Measurements from ENCODE around the gene VRK1. TPM values are rescaled to one million over a fixed set of nuclear protein-coding genes. Genes with fewer than 3 reads are reported as not detected.

The VRK1 gene
- total RNA-seq, 4 donors from 2014 or later = 9.3 to 12.2 (median 12.1) TPM

GRCh38 chr14:96926001-96926400, 128.8 kb downstream of the VRK1 start:
- TF ChIP-seq POLR2A (IDR thresholded peaks at IDR 0.05) (no peak), POLR2AphosphoS5 (IDR thresholded peaks at IDR 0.05) (no peak), EP300 (IDR thresholded peaks at IDR 0.05) (no peak), CTCF (IDR thresholded peaks at IDR 0.05) (no peak)
- DNase-seq (ENCODE audit: low spot score in 2 of 2) = no peak
- Histone ChIP-seq H3K27ac (no peak overlapping the region), H3K27me3 (no peaks in the 10 kb centered on the region), H3K9me3 (no peaks in the 10 kb centered on the region), H3K4me1 (no peaks in the 10 kb centered on the region), H3K36me3 (no peaks in the 10 kb centered on the region), H3K4me3 (no peak overlapping the region)
- WGBS = 94% methylated on average over 8 of the region's 8 CpGs

DNA sequence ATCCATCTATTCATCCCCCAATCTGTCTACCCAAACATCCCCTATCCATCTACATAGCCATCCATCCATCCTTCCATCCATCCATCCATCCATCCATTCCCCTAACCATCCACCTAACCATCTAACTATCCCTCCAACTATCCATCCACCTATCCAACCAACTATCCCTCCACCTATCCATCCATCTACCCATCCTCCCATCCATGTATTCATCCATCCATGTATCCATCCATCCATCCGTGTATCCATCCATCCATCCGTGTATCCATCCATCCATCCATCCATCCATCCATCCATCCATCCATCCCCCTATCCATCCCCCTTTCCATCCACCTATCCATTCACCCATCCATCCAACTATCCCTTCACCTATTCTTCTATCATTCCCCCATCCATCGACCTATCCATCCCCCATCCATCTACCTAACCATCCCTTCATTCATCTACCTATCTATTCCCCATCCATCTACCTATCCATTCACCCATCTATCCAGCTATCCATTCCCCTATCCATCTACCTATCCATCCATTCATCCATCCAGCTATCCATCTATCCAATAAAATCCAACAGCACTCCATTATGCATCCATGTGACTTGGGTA, 131.7 kb downstream of the VRK1 start:
- WGBS = 95% methylated on average over 3 of the region's 3 CpGs
- Histone ChIP-seq H3K4me1 (no peaks in the 10 kb centered on the region), H3K9me3 (no peaks in the 10 kb centered on the region), H3K27me3 (no peaks in the 10 kb centered on the region), H3K4me3 (no peak overlapping the region), H3K36me3 (no peaks in the 10 kb centered on the region), H3K27ac (no peak overlapping the region)
- TF ChIP-seq CTCF (IDR thresholded peaks at IDR 0.05) = no peak
- TF ChIP-seq EP300 (IDR thresholded peaks at IDR 0.05) = no peak
- TF ChIP-seq POLR2A (IDR thresholded peaks at IDR 0.05) = no peak
- TF ChIP-seq POLR2AphosphoS5 (IDR thresholded peaks at IDR 0.05) = no peak
- DNase-seq (ENCODE audit: low spot score in 2 of 2) = no peak

DNA sequence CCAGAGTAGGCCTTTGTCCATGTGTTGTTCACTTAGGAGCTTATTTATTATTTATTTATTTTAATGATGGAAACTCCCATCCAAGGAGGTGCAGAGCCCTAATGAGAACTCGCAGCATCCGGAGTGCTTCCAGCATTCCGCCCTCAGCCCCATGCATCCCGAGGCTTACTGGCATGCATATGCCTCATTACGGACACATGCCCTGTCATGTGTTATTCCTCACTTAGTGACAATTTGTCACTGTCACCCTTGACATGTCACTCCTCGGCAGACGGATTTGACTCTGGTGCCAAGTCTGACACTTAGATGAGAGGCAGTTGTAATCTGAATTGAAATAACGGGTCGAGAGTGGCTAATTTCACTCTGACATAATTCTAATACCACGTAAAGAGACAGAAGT, 132.8 kb downstream of the VRK1 start:
- no peak overlapping the region for H3K4me3 ChIP-seq
- H3K9me3 ChIP-seq = no peaks in the 10 kb centered on the region
- WGBS = 45% methylated on average over 10 of the region's 10 CpGs
- no peak for DNase-seq (ENCODE audit: low spot score in 2 of 2)
- no peak overlapping the region for H3K27ac ChIP-seq
- H3K36me3 ChIP-seq = no peaks in the 10 kb centered on the region
- no peaks in the 10 kb centered on the region for H3K4me1 ChIP-seq
- TF ChIP-seq CTCF (IDR thresholded peaks at IDR 0.05) (no peak), POLR2A (IDR thresholded peaks at IDR 0.05) (no peak), POLR2AphosphoS5 (IDR thresholded peaks at IDR 0.05) (no peak), EP300 (IDR thresholded peaks at IDR 0.05) (no peak)
- H3K27me3 ChIP-seq = no peaks in the 10 kb centered on the region

DNA sequence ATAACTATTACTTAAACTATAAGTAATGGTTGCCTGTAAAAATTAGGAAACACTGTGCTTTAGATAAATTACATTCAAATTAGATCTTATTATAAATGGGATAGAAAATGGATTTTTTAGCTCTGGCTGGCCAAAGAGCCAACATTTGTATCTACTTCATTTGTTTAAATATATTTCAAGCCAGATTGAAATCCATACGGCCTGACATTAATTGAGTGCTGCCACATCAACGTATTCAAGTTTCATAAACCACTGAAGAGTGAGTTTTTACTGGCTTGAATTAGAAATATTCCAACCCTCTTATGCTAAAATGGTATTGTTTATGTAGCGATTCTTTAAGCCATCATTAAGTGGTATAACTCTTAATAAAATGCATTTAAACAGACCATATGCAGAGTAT, 133.3 kb downstream of the VRK1 start:
- H3K4me3 ChIP-seq = no peak overlapping the region
- no peaks in the 10 kb centered on the region for H3K9me3 ChIP-seq
- no peak overlapping the region for H3K27ac ChIP-seq
- DNase-seq (ENCODE audit: low spot score in 2 of 2) = no peak
- no peaks in the 10 kb centered on the region for H3K4me1 ChIP-seq
- no peaks in the 10 kb centered on the region for H3K36me3 ChIP-seq
- 87% methylated on average over 3 of the region's 3 CpGs for WGBS
- TF ChIP-seq POLR2AphosphoS5 (IDR thresholded peaks at IDR 0.05) = no peak
- TF ChIP-seq EP300 (IDR thresholded peaks at IDR 0.05) = no peak
- TF ChIP-seq CTCF (IDR thresholded peaks at IDR 0.05) = no peak
- no peak for TF ChIP-seq POLR2A (IDR thresholded peaks at IDR 0.05)
- H3K27me3 ChIP-seq = no peaks in the 10 kb centered on the region

Data from suprapubic skin (tissue), 4 donors.